Esophagus squamous epithelium (tissue), 4 donors: ENCODE measurements around the gene METTL25.

Source experiments
- POLR2A ChIP-seq, 4 donors: fragments of 450-650 bp; IDR thresholded peaks; one replicate each; pipeline ENCODE4 v1.6.1; 2017; ENCODE audit warnings: antibody characterized with exemption in 4 of 4, mild to moderate bottlenecking in 4 of 4, moderate library complexity in 3 of 4
- TF ChIP-seq, protein P1 (sequence below), 6 experiments: fragments of 450-650 bp in 4 of 6; fragments of 200-600 bp in 2 of 6; sonication (generic) in 2 of 6; IDR thresholded peaks; one replicate each; pipeline ENCODE4 v1.5.1; 2016 to 2019; ENCODE audit warnings: antibody characterized with exemption in 6 of 6, mild to moderate bottlenecking in 4 of 6, moderate library complexity in 4 of 6

DNA sequence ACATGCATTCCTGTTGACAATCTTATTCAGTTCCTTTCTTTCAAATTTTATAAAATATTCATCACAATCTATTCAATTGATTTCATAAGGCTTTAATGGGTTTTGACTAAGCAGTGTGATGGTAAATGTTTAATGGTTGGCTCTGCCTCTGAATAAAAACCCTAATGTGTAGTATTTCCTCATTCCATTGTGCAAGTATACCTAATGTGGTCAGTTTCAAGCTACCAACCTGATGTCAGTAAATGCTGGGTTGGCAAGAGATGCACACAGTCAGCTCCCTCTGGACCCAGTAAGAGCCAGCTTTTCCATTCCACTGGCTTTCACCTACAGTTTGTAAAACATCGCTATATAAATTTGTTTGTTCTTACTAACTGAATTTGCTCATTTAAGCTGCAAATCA is 53.9 kb downstream of the METTL25 start:
- TF ChIP-seq, protein P1, sequence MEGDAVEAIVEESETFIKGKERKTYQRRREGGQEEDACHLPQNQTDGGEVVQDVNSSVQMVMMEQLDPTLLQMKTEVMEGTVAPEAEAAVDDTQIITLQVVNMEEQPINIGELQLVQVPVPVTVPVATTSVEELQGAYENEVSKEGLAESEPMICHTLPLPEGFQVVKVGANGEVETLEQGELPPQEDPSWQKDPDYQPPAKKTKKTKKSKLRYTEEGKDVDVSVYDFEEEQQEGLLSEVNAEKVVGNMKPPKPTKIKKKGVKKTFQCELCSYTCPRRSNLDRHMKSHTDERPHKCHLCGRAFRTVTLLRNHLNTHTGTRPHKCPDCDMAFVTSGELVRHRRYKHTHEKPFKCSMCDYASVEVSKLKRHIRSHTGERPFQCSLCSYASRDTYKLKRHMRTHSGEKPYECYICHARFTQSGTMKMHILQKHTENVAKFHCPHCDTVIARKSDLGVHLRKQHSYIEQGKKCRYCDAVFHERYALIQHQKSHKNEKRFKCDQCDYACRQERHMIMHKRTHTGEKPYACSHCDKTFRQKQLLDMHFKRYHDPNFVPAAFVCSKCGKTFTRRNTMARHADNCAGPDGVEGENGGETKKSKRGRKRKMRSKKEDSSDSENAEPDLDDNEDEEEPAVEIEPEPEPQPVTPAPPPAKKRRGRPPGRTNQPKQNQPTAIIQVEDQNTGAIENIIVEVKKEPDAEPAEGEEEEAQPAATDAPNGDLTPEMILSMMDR (IDR thresholded peaks at IDR 0.05), result no peak
- TF ChIP-seq POLR2A (IDR thresholded peaks at IDR 0.05), result no peak
